Stimulated activated CD4-positive, alpha-beta T cell treated with anti-CD3 and anti-CD28 coated beads, Interleukin-1b, Interleukin-23, amount 100 ng/mL, for 1 hour (primary cell): Measurements from ENCODE around the gene EXOC4.

ENCODE experiments used
- DNase-seq, 2 donors: peaks; one replicate each; pipeline ENCODE4 v3.0.0-alpha.2; 2020; ENCODE audit warnings: low read depth in 2 of 2

EXOC4 gene

GRCh38 chr7:133536450-133536849 is 283.6 kb downstream of the EXOC4 start:
- no peak for DNase-seq

- DNase-seq = no peak
Observed at GRCh38 chr7:133539016-133539415, 286.1 kb downstream of the EXOC4 start.

GRCh38 chr7:133540096-133540860 is 287.4 kb downstream of the EXOC4 start:
- no peak for DNase-seq

- DNase-seq = no peak
Observed at GRCh38 chr7:133542209-133542780, 289.4 kb downstream of the EXOC4 start.

- no peak for DNase-seq
Observed at GRCh38 chr7:133543657-133544056, 290.8 kb downstream of the EXOC4 start.

GRCh38 chr7:133545618-133546017 is 292.7 kb downstream of the EXOC4 start:
- DNase-seq = no peak

- DNase-seq = no peak
Observed at GRCh38 chr7:133547981-133548380, 295.1 kb downstream of the EXOC4 start.

GRCh38 chr7:133549633-133550032 is 296.8 kb downstream of the EXOC4 start:
- DNase-seq = no peak

- no peak for DNase-seq
Observed at GRCh38 chr7:133550145-133550544, 297.3 kb downstream of the EXOC4 start.

- DNase-seq = no peak
Observed at GRCh38 chr7:133550811-133551210, 297.9 kb downstream of the EXOC4 start.

- no peak for DNase-seq
Observed at GRCh38 chr7:133551466-133551865, 298.6 kb downstream of the EXOC4 start.

- DNase-seq = no peak
Observed at GRCh38 chr7:133552079-133552478, 299.2 kb downstream of the EXOC4 start.

GRCh38 chr7:133554330-133554729 is 301.5 kb downstream of the EXOC4 start:
- no peak for DNase-seq

- DNase-seq = no peak
Observed at GRCh38 chr7:133556048-133556447, 303.2 kb downstream of the EXOC4 start.

GRCh38 chr7:133556553-133556952 is 303.7 kb downstream of the EXOC4 start:
- no peak for DNase-seq

GRCh38 chr7:133560900-133561299 is 308.0 kb downstream of the EXOC4 start:
- no peak for DNase-seq

- DNase-seq = no peak
Observed at GRCh38 chr7:133561396-133561795, 308.5 kb downstream of the EXOC4 start.

GRCh38 chr7:133562621-133563020 is 309.7 kb downstream of the EXOC4 start:
- DNase-seq = no peak

- DNase-seq = no peak
Observed at GRCh38 chr7:133563251-133563650, 310.4 kb downstream of the EXOC4 start.

- no peak for DNase-seq
Observed at GRCh38 chr7:133564484-133564883, 311.6 kb downstream of the EXOC4 start.

- DNase-seq = no peak
Observed at GRCh38 chr7:133568544-133568943, 315.7 kb downstream of the EXOC4 start.

- no peak for DNase-seq
Observed at GRCh38 chr7:133570321-133570720, 317.4 kb downstream of the EXOC4 start.

- DNase-seq = no peak
Observed at GRCh38 chr7:133571076-133571475, 318.2 kb downstream of the EXOC4 start.

GRCh38 chr7:133572087-133572486 is 319.2 kb downstream of the EXOC4 start:
- DNase-seq = no peak
